Common myeloid progenitor, CD34-positive (primary cell): ENCODE data around the gene NFYC.
A peak's percentile ranks its signal among the peaks of the same experiment; 100 is the strongest.
"Not testable (repeated sequence)": the region's sequence is repeated elsewhere in the genome, so short reads cannot be mapped to it uniquely, and the experiment has no call there.

Experiments used
- CTCF ChIA-PET: fragments of 350-600 bp; sonication (Branson Sonifier 250); formaldehyde crosslinking; loops from one replicate; lab custom pipeline; 2021; ENCODE audit warnings: antibody characterized with exemption; lab: Charles Lee
- POLR2A ChIA-PET: fragments of 350-600 bp; sonication (Branson Sonifier 250); formaldehyde crosslinking; loops from one replicate; lab custom pipeline; 2021; ENCODE audit warnings: antibody characterized with exemption; lab: Charles Lee
- DNase-seq, 3 donors: peaks; one replicate each; pipeline versions ENCODE4 v3.0.0 to v3.0.0-alpha.2; 2013
- H3K27ac ChIP-seq, 2 experiments: 1 replicate in 1 of 2; 2 replicates in 1 of 2; pipeline ENCODE4 v1.7.0; 2013; ENCODE audit warnings: inconsistent platforms in 2 of 2, low read length in 2 of 2, mild to moderate bottlenecking in 2 of 2, low read depth in 1 of 2, moderate library complexity in 1 of 2; ENCODE audit not compliant: severe bottlenecking in 2 of 2, insufficient read depth in 1 of 2, poor library complexity in 1 of 2
- H3K27me3 ChIP-seq, 5 experiments: replicated peaks in 2 of 5; 1 replicate in 3 of 5; 2 replicates in 2 of 5; pipeline versions ENCODE4 v1.6.1 to v1.7.0; 2013; ENCODE audit warnings: low read length in 4 of 5, mild to moderate bottlenecking in 2 of 5, moderate library complexity in 2 of 5, inconsistent platforms in 1 of 5; ENCODE audit not compliant: insufficient read depth in 5 of 5, control insufficient read depth in 4 of 5
- H3K36me3 ChIP-seq, 4 experiments: 1 replicate in 2 of 4; 2 replicates in 2 of 4; pipeline versions ENCODE4 v1.6.1 to v1.7.0; 2013; ENCODE audit warnings: low read length in 3 of 4, control low read depth in 1 of 4, mild to moderate bottlenecking in 1 of 4; ENCODE audit not compliant: control insufficient read depth in 4 of 4, insufficient read depth in 4 of 4
- H3K4me1 ChIP-seq, 4 experiments: 1 replicate in 3 of 4; 2 replicates in 1 of 4; pipeline versions ENCODE4 v1.6.1 to v1.7.1; 2013; ENCODE audit warnings: low read length in 3 of 4, mild to moderate bottlenecking in 3 of 4, control low read depth in 1 of 4, inconsistent platforms in 1 of 4, moderate library complexity in 1 of 4; ENCODE audit not compliant: control insufficient read depth in 4 of 4, insufficient read depth in 4 of 4; ENCODE audit errors: control extremely low read depth in 1 of 4
- H3K4me3 ChIP-seq, 7 experiments: 1 replicate in 4 of 7; 2 replicates in 3 of 7; pipeline versions ENCODE4 v1.5.1 to v1.7.0; 2013; ENCODE audit warnings: mild to moderate bottlenecking in 7 of 7, low read length in 6 of 7, moderate library complexity in 6 of 7, inconsistent platforms in 2 of 7, low read depth in 2 of 7, control low read depth in 1 of 7; ENCODE audit not compliant: insufficient read depth in 4 of 7, control insufficient read depth in 1 of 7; ENCODE audit errors: extremely low read depth in 1 of 7
- H3K9me3 ChIP-seq, 5 experiments: 1 replicate in 4 of 5; 2 replicates in 1 of 5; pipeline versions ENCODE4 v1.6.1 to v1.7.1; 2013; ENCODE audit warnings: low read length in 4 of 5, mild to moderate bottlenecking in 2 of 5, inconsistent platforms in 1 of 5, low read depth in 1 of 5, moderate library complexity in 1 of 5; ENCODE audit not compliant: control insufficient read depth in 4 of 5, insufficient read depth in 2 of 5; ENCODE audit errors: control extremely low read depth in 1 of 5
- WGBS: methylation state at CpG from one replicate; pipeline ENCODE4 v1.1.5; 2013; ENCODE audit not compliant: insufficient coverage; 5-methylcytosine and 5-hydroxymethylcytosine counted together

NFYC gene

GRCh38 chr1:40701684-40702083 is 10.2 kb downstream of the NFYC start:
- Histone ChIP-seq H3K27ac (no peak overlapping the region), H3K27me3 (no peaks in the 10 kb centered on the region), H3K9me3 (no peaks in the 10 kb centered on the region), H3K4me1 (peaks cover 0 to 16% (median 2%) of the 10 kb centered on the region in 4 experiments), H3K36me3 (peaks cover under 1 to 3% (median 2%) of the 10 kb centered on the region in 4 experiments), H3K4me3 (no peak overlapping the region)
- no peak for DNase-seq
- CTCF ChIA-PET, result interaction anchor here (0.5 to 3.0 kb wide), 4 partner anchors 8 to 71 kb away, joined by 3 to 8 read pairs (median 6); partner anchors contain the start of gene NFYC
- 85% methylated on average over 2 of the region's 3 CpGs for WGBS
- POLR2A ChIA-PET, result interaction anchor here (1.3 kb wide), 2 partner anchors 8 to 10 kb away, joined by 3 to 8 read pairs; partner anchors contain the start of gene NFYC

- 100% methylated on average over 5 of the region's 9 CpGs for WGBS
- H3K4me1 ChIP-seq, result peaks cover 0 to 16% (median 2%) of the 10 kb centered on the region in 4 experiments
- not testable (repeated sequence) for H3K27me3 ChIP-seq, H3K36me3 ChIP-seq, DNase-seq, H3K4me3 ChIP-seq, H3K9me3 ChIP-seq, H3K27ac ChIP-seq
- ChIA-PET CTCF (interaction anchor here (2.3 kb wide), 1 partner anchor 13 kb away, joined by 6 read pairs; no protein-coding TSS in a partner anchor), POLR2A (interaction anchor here (1.2 to 1.3 kb wide), 2 partner anchors 9 to 12 kb away, joined by 3 read pairs; no protein-coding TSS in a partner anchor)
Measured at GRCh38 chr1:40702810-40703209, 11.3 kb downstream of the NFYC start.

DNA sequence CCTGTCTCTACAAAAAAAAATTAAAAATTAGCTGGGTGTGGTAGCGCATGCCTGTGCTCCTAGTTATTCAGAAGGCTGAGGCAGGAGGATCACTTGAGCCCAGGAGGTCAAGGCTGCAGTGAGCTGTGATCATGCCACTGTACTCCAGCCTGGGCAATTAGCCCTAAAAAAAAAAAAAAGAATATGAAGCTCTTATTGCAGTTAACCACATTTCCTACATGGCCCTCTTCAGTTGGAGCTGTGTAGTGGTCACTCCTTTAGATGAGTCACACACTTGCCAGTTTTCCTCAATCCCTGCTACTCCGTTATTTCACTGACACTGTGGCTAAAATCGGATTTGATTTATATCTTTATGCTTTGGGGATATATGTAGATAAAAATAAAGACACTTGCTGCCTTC is 11.8 kb downstream of the NFYC start:
- WGBS, result no CpG with 5 or more reads among the region's 3 CpGs
- H3K9me3 ChIP-seq, result no peaks in the 10 kb centered on the region
- peaks cover 0 to 20% (median 5%) of the 10 kb centered on the region in 4 experiments for H3K4me1 ChIP-seq
- no peak for DNase-seq
- H3K27me3 ChIP-seq, result no peaks in the 10 kb centered on the region
- POLR2A ChIA-PET, result interaction anchor here (0.6 to 1.2 kb wide), 2 partner anchors 12 to 16 kb away, joined by 3 to 4 read pairs; no protein-coding TSS in a partner anchor
- H3K4me3 ChIP-seq, result no peak overlapping the region
- CTCF ChIA-PET, result interaction anchor here (0.6 kb wide), 1 partner anchor 117 kb away, joined by 3 read pairs; no protein-coding TSS in a partner anchor
- H3K36me3 ChIP-seq, result peaks cover 0 to 3% (median 2%) of the 10 kb centered on the region in 4 experiments
- H3K27ac ChIP-seq, result no peak overlapping the region

- Histone ChIP-seq H3K4me3 (no peak overlapping the region), H3K27me3 (no peaks in the 10 kb centered on the region), H3K4me1 (peaks cover 6 to 31% (median 17%) of the 10 kb centered on the region in 4 experiments), H3K9me3 (no peaks in the 10 kb centered on the region), H3K36me3 (peaks cover 0 to 3% (median 2%) of the 10 kb centered on the region in 4 experiments), H3K27ac (no peak overlapping the region)
- CTCF ChIA-PET, result interaction anchor here (1.2 kb wide), 2 partner anchors 11 to 26 kb away, joined by 3 to 4 read pairs; no protein-coding TSS in a partner anchor
- 100% methylated on average over 1 of the region's 3 CpGs for WGBS
- POLR2A ChIA-PET, result interaction anchor here (1.6 kb wide), 1 partner anchor 14 kb away, joined by 4 read pairs; the partner anchor contains the start of gene NFYC
- no peak for DNase-seq
Measured at GRCh38 chr1:40704817-40705733, 13.6 kb downstream of the NFYC start.

DNA sequence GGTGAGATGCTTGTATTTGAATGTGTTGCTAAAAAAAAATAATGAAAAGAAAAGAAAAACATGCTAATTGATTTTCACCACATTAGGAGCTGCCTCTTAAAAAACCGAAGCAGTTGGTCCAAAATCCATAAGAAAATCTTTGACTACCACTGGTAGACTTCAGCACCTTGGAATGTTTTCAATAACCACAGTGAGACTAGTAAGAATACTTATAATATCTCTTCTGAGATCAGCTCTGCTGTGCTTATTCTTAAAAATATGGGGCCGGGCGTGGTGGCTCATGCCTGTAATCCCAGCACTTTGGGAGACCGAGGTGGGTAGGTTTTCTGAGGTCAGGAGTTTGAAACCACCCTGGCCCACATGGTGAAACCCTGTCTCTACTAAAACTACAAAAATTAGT is 15.1 kb downstream of the NFYC start:
- H3K27me3 ChIP-seq, result no peaks in the 10 kb centered on the region
- peaks cover 0 to 3% (median 0%) of the 10 kb centered on the region in 4 experiments for H3K36me3 ChIP-seq
- POLR2A ChIA-PET, result interaction anchor here (0.6 to 1.7 kb wide), 2 partner anchors 15 to 174 kb away, joined by 3 to 5 read pairs; partner anchors contain the start of gene NFYC
- CTCF ChIA-PET, result interaction anchor here (0.6 to 1.2 kb wide), 3 partner anchors 21 to 28 kb away, joined by 3 read pairs; no protein-coding TSS in a partner anchor
- no peaks in the 10 kb centered on the region for H3K9me3 ChIP-seq
- H3K4me1 ChIP-seq, result peaks cover 20 to 41% (median 30%) of the 10 kb centered on the region in 4 experiments
- WGBS, result no CpG with 5 or more reads among the region's 4 CpGs
- DNase-seq, result no peak
- peak overlapping the region in 1 of 2 experiments; percentile 43 for H3K27ac ChIP-seq
- no peak overlapping the region for H3K4me3 ChIP-seq

- ChIA-PET CTCF (interaction anchor here (1.2 to 2.6 kb wide), 2 partner anchors 16 to 245 kb away, joined by 4 to 6 read pairs; no protein-coding TSS in a partner anchor), POLR2A (interaction anchor here (2.6 kb wide), 1 partner anchor 17 kb away, joined by 14 read pairs; the partner anchor contains the start of gene NFYC)
- Histone ChIP-seq H3K36me3 (peaks cover 0 to 2% (median 0%) of the 10 kb centered on the region in 4 experiments), H3K27ac (peak overlapping the region; percentile 73 to 88), H3K4me3 (peak overlapping the region in 6 of 7 experiments; percentile 70 to 94 (median 78)), H3K27me3 (no peaks in the 10 kb centered on the region), H3K9me3 (no peaks in the 10 kb centered on the region), H3K4me1 (peaks cover 35 to 50% (median 47%) of the 10 kb centered on the region in 4 experiments)
- 0% methylated on average over 3 of the region's 3 CpGs for WGBS
- peak; percentile 78 to 90 (median 88) for DNase-seq
Measured at GRCh38 chr1:40708750-40709099, 17.2 kb downstream of the NFYC start.
